Endodermal cell (in vitro differentiated cells): Measurements from ENCODE around the gene GABPB2. TPM values are rescaled to one million over a fixed set of nuclear protein-coding genes. Genes with fewer than 3 reads are reported as not detected.

ENCODE experiments used
- DNase-seq: peaks from one replicate; pipeline ENCODE4 v3.0.0-alpha.2; 2017
- H3K27ac ChIP-seq: 2 replicates; pipeline ENCODE4 v1.5.1; 2013; ENCODE audit warnings: mild to moderate bottlenecking, low read depth, low read length, moderate library complexity
- H3K27me3 ChIP-seq: 2 replicates; pipeline ENCODE4 v1.6.1; 2013; ENCODE audit warnings: mild to moderate bottlenecking, low read length, moderate library complexity; ENCODE audit not compliant: insufficient read depth, control insufficient read depth, poor library complexity, severe bottlenecking
- H3K36me3 ChIP-seq: 2 replicates; pipeline ENCODE4 v1.7.0; 2013; ENCODE audit warnings: mild to moderate bottlenecking, low read length, moderate library complexity; ENCODE audit not compliant: control insufficient read depth, insufficient read depth
- H3K4me1 ChIP-seq: one replicate; pipeline ENCODE4 v1.7.0; 2013; ENCODE audit warnings: low read length; ENCODE audit not compliant: control insufficient read depth, insufficient read depth
- H3K4me3 ChIP-seq: 2 replicates; pipeline ENCODE4 v1.5.1; 2013; ENCODE audit warnings: mild to moderate bottlenecking, low read length, moderate library complexity
- H3K9ac ChIP-seq: 2 replicates; pipeline ENCODE4 v1.6.1; 2013; ENCODE audit warnings: mild to moderate bottlenecking, low read length, moderate library complexity; ENCODE audit not compliant: poor library complexity, severe bottlenecking; ENCODE audit errors: extremely low read depth
- H3K9me3 ChIP-seq: 2 replicates; pipeline ENCODE4 v1.6.1; 2013; ENCODE audit warnings: mild to moderate bottlenecking, low read length, moderate library complexity; ENCODE audit not compliant: control insufficient read depth
- H3K27ac Mint-ChIP-seq: 2 replicates; pipeline ENCODE4 v1.8.0; 2020; ENCODE audit warnings: mixed read lengths
- H3K27me3 Mint-ChIP-seq: 2 replicates; pipeline ENCODE4 v1.8.0; 2021; ENCODE audit warnings: mild to moderate bottlenecking, mixed read lengths; ENCODE audit not compliant: insufficient read depth
- H3K36me3 Mint-ChIP-seq: 2 replicates; pipeline ENCODE4 v1.8.0; 2020; ENCODE audit warnings: low read depth, mixed read lengths
- H3K4me1 Mint-ChIP-seq: 2 replicates; pipeline ENCODE4 v1.8.0; 2020; ENCODE audit warnings: mixed read lengths
- H3K4me3 Mint-ChIP-seq: 2 replicates; pipeline ENCODE4 v1.8.0; 2020; ENCODE audit warnings: mild to moderate bottlenecking, moderate library complexity, mixed read lengths
- H3K9me3 Mint-ChIP-seq: 2 replicates; pipeline ENCODE4 v1.8.0; 2020; ENCODE audit warnings: mild to moderate bottlenecking, mixed read lengths
- CTCF ChIP-seq: fragments of 200-600 bp; sonication (generic); conservative IDR thresholded peaks from 2 replicates; pipeline ENCODE4 v1.5.0; 2021; ENCODE audit warnings: antibody characterized with exemption, mild to moderate bottlenecking
- WGBS, 2 experiments: methylation state at CpG; one replicate each; pipeline versions ENCODE4 v1.1.5 to v1.1.7; 2013; ENCODE audit warnings: missing lambda C conversion rate in 2 of 2, mixed read lengths in 1 of 2; ENCODE audit not compliant: insufficient coverage in 1 of 2, insufficient read length in 1 of 2; 5-methylcytosine and 5-hydroxymethylcytosine counted together
- total RNA-seq, 2 donors: library from RNA; stranded (reverse); fragmentation: NEBNext Ultra II Directional in 1 of 2; extraction: Animal tissue kit (Norgen Biotek cat#: 25700) in 1 of 2; gene quantifications; 2 replicates in 1 of 2; 3 replicates in 1 of 2; pipeline ENCODE4 v1.2.1, GENCODE V29; 2021

GABPB2 gene
- total RNA-seq, 2 donors from 2014 or later: 7.5 to 7.7 TPM

GRCh38 chr1:151167116-151167515 lies 96.6 kb downstream of the GABPB2 start:
- H3K4me1 Mint-ChIP-seq: peaks cover 18% of the 10 kb centered on the region
- no peaks in the 10 kb centered on the region for H3K27me3 Mint-ChIP-seq
- H3K4me1 ChIP-seq: peaks cover 5% of the 10 kb centered on the region
- H3K36me3 Mint-ChIP-seq: peaks cover 25% of the 10 kb centered on the region
- TF ChIP-seq CTCF: no peak
- no peak overlapping the region for H3K27ac ChIP-seq
- H3K9me3 Mint-ChIP-seq: no peaks in the 10 kb centered on the region
- no peak overlapping the region for H3K27ac Mint-ChIP-seq
- 91 to 96% methylated on average over 4 to 6 of the region's 6 CpGs for WGBS, 2 experiments
- no peak for DNase-seq
- no peaks in the 10 kb centered on the region for H3K27me3 ChIP-seq
- H3K4me3 Mint-ChIP-seq: peak overlapping the region; percentile 91
- peak overlapping the region; percentile 95 for H3K4me3 ChIP-seq
- peak overlapping the region; percentile 70 for H3K9ac ChIP-seq
- H3K36me3 ChIP-seq: peaks cover 28% of the 10 kb centered on the region
- no peaks in the 10 kb centered on the region for H3K9me3 ChIP-seq

GRCh38 chr1:151171190-151171589 lies 100.6 kb downstream of the GABPB2 start:
- peak overlapping the region; percentile 93 for H3K27ac Mint-ChIP-seq
- no peaks in the 10 kb centered on the region for H3K27me3 Mint-ChIP-seq
- peaks cover 48% of the 10 kb centered on the region for H3K36me3 Mint-ChIP-seq
- peaks cover 49% of the 10 kb centered on the region for H3K36me3 ChIP-seq
- no peaks in the 10 kb centered on the region for H3K9me3 ChIP-seq
- H3K4me3 Mint-ChIP-seq: no peak overlapping the region
- no peak for TF ChIP-seq CTCF
- H3K27me3 ChIP-seq: no peaks in the 10 kb centered on the region
- no peak overlapping the region for H3K27ac ChIP-seq
- H3K4me1 ChIP-seq: peaks cover 5% of the 10 kb centered on the region
- no peak for DNase-seq
- H3K4me1 Mint-ChIP-seq: peaks cover 7% of the 10 kb centered on the region
- 84 to 93% methylated on average over 3 to 5 of the region's 5 CpGs for WGBS, 2 experiments
- no peak overlapping the region for H3K4me3 ChIP-seq
- H3K9me3 Mint-ChIP-seq: no peaks in the 10 kb centered on the region
- no peak overlapping the region for H3K9ac ChIP-seq

Other genes starting within 250 kb of the GABPB2 start
- 10 to 100 TPM; 39.6 to 44.6 TPM for gene ARNT, start 194.2 kb upstream of the GABPB2 start, total RNA-seq
- not detected for gene CTXND2, start 183.6 kb upstream of the GABPB2 start, total RNA-seq
- 10 to 100 TPM; 68.6 to 73.5 TPM for gene SETDB1, start 144.4 kb upstream of the GABPB2 start, total RNA-seq
- 100 to 1,000 TPM; 143 to 183 TPM for gene CERS2, start 95.9 kb upstream of the GABPB2 start, total RNA-seq
- gene ANXA9, start 88.5 kb upstream of the GABPB2 start, total RNA-seq: not detected
- 10 to 100 TPM in 1 of 2 donors, 1 to 10 TPM in 1; 8.6 to 10.8 TPM for gene MINDY1, start 63.9 kb upstream of the GABPB2 start, total RNA-seq
- 10 to 100 TPM; 23.8 to 29.3 TPM for gene PRUNE1, start 62.3 kb upstream of the GABPB2 start, total RNA-seq
- gene BNIPL, start 34.2 kb upstream of the GABPB2 start, total RNA-seq: 1 to 10 TPM; 1.6 to 2.9 TPM
- 1 to 10 TPM; 4.7 to 6.6 TPM for gene C1orf56, start 23.0 kb upstream of the GABPB2 start, total RNA-seq
- 10 to 100 TPM; 69.8 to 74.5 TPM for gene CDC42SE1, start 11.1 kb upstream of the GABPB2 start, total RNA-seq
- gene MLLT11, start 10.4 kb upstream of the GABPB2 start, total RNA-seq: 10 to 100 TPM; 16.5 to 19.2 TPM
- gene SEMA6C, start 75.9 kb downstream of the GABPB2 start, total RNA-seq: 10 to 100 TPM; 23.8 to 26.5 TPM
- gene TNFAIP8L2, start 85.9 kb downstream of the GABPB2 start, total RNA-seq: not detected
- 10 to 100 TPM in 1 of 2 donors, 1 to 10 TPM in 1; 9.1 to 13.0 TPM for gene LYSMD1, start 95.1 kb downstream of the GABPB2 start, total RNA-seq
- gene SCNM1, start 95.4 kb downstream of the GABPB2 start, total RNA-seq: 10 to 100 TPM; 41.1 to 44.8 TPM
- gene TMOD4, start 105.2 kb downstream of the GABPB2 start, total RNA-seq: 1 to 10 TPM; 1.0 to 1.9 TPM
- gene VPS72, start 119.4 kb downstream of the GABPB2 start, total RNA-seq: 100 to 1,000 TPM in 1 of 2 donors, 10 to 100 TPM in 1; 79.4 to 103 TPM
- 100 to 1,000 TPM; 102 to 144 TPM for gene PIP5K1A, start 127.8 kb downstream of the GABPB2 start, total RNA-seq
- 100 to 1,000 TPM; 188 to 205 TPM for gene PSMD4, start 184.0 kb downstream of the GABPB2 start, total RNA-seq
- 10 to 100 TPM; 43.0 to 49.8 TPM for gene ZNF687, start 211.5 kb downstream of the GABPB2 start, total RNA-seq